ENCODE results near the gene IL37. TPM values are rescaled to one million over a fixed set of nuclear protein-coding genes. Genes with fewer than 3 reads are reported as not detected.
"Not testable (repeated sequence)": the region's sequence is repeated elsewhere in the genome, so short reads cannot be mapped to it uniquely, and the experiment has no call there.

IL37 gene
- total and polyA plus RNA-seq, 2 donors from 2014 or later, result not detected

GRCh38 chr2:112896909-112897623 is 13.9 kb upstream of the IL37 start:
- TF ChIP-seq CTCF (IDR thresholded peaks at IDR 0.05; ENCODE audit: borderline replicate concordance, extremely low read depth, insufficient read depth), result no peak
- intact Hi-C loops (cut with DNase I), result no loop called here
- Histone ChIP-seq H3K9ac (ENCODE audit: low read length in 3 of 3) (no peak overlapping the region), H3K27me3 (ENCODE audit: control insufficient read depth, insufficient read depth, low read length) (no peaks in the 10 kb centered on the region), H3K4me1 (ENCODE audit: control insufficient read depth in 2 of 3, insufficient read depth in 2 of 3, low read depth in 1 of 3, low read length in 3 of 3) (no peaks in the 10 kb centered on the region), H3K27ac (ENCODE audit: low read depth in 2 of 2, low read length in 2 of 2) (no peak overlapping the region), H3K36me3 (ENCODE audit: control insufficient read depth in 2 of 3, insufficient read depth in 3 of 3, low read length in 3 of 3) (no peaks in the 10 kb centered on the region), H3K9me3 (ENCODE audit: control insufficient read depth in 2 of 3, insufficient read depth in 1 of 3, low read length in 3 of 3) (peaks cover 0 to 1% (median 0%) of the 10 kb centered on the region in 3 donors), H3K4me3 (ENCODE audit: low read length in 3 of 3) (no peak overlapping the region)
- DNase-seq (no peak), FAIRE-seq (no peak)

GRCh38 chr2:112897624-112897978 is 13.4 kb upstream of the IL37 start:
- TF ChIP-seq CTCF (IDR thresholded peaks at IDR 0.05; ENCODE audit: borderline replicate concordance, extremely low read depth, insufficient read depth), result no peak
- no peaks in the 10 kb centered on the region for H3K36me3 ChIP-seq (ENCODE audit: control insufficient read depth in 2 of 3, insufficient read depth in 3 of 3, low read length in 3 of 3)
- no peaks in the 10 kb centered on the region for H3K27me3 ChIP-seq (ENCODE audit: control insufficient read depth, insufficient read depth, low read length)
- no peak overlapping the region for H3K27ac ChIP-seq (ENCODE audit: low read depth in 2 of 2, low read length in 2 of 2)
- H3K4me3 ChIP-seq (ENCODE audit: low read length in 3 of 3), result no peak overlapping the region
- H3K9ac ChIP-seq (ENCODE audit: low read length in 3 of 3), result no peak overlapping the region
- peaks cover 0 to 1% (median 0%) of the 10 kb centered on the region in 3 donors for H3K9me3 ChIP-seq (ENCODE audit: control insufficient read depth in 2 of 3, insufficient read depth in 1 of 3, low read length in 3 of 3)
- intact Hi-C loops (cut with DNase I), result no loop called here
- DNase-seq (no peak), FAIRE-seq (no peak)
- no peaks in the 10 kb centered on the region for H3K4me1 ChIP-seq (ENCODE audit: control insufficient read depth in 2 of 3, insufficient read depth in 2 of 3, low read depth in 1 of 3, low read length in 3 of 3)

DNA sequence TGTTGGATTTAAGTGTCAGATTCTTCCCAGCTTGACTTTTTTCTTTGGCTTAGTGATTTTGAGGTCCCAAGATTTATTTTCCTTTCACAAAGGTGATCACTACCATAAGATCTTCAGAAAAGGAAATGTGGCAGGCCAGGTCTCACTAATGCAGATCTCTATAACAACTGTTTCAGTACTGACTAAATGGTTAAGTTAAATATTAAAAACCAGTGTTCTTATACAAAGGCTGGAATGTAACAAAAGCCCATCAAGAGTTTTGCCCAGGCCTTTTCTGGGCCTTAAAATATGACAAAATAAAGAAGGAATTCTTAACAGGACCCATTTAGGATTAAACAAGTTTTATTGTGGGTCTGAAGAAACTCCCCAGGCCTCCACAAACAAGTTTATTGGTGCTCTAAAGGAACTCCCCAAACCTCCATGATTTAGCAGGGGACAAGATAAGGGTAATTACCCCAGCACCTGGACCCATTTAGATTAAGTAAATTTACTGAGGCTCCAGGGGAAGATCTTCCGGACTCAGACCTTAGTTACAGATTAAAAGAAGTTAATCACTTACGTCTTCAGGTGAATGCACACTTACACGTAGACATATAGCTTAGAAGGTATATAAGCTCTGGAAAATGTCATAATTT is 9.4 kb upstream of the IL37 start:
- FAIRE-seq, DNase-seq: not testable (repeated sequence)

DNA sequence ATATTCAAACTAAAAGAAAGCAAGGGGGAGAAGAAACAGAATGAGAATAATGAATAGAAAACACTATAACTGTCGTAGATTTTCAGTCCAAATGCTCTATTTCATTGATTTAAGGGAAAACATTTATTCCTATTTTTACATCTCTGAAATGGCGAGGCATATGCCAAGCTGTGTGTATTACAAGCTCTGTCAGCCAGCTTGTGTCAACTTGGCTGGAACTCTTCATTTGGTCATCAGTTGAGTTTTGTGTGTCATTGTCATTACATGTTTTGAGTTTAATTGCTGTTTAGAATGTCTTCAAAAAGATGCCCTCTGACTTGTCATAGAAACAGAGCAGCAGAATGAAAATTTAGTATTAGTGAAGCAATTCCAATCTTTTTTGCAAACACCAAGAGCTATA is 8.1 kb upstream of the IL37 start:
- no peak overlapping the region for H3K9ac ChIP-seq (ENCODE audit: low read length in 3 of 3)
- no peaks in the 10 kb centered on the region for H3K36me3 ChIP-seq (ENCODE audit: control insufficient read depth in 2 of 3, insufficient read depth in 3 of 3, low read length in 3 of 3)
- H3K4me3 ChIP-seq (ENCODE audit: low read length in 3 of 3), result no peak overlapping the region
- no peaks in the 10 kb centered on the region for H3K4me1 ChIP-seq (ENCODE audit: control insufficient read depth in 2 of 3, insufficient read depth in 2 of 3, low read depth in 1 of 3, low read length in 3 of 3)
- no peak for DNase-seq
- no peak for TF ChIP-seq CTCF (IDR thresholded peaks at IDR 0.05; ENCODE audit: borderline replicate concordance, extremely low read depth, insufficient read depth)
- intact Hi-C loops (cut with DNase I), result no loop called here
- H3K27ac ChIP-seq (ENCODE audit: low read depth in 2 of 2, low read length in 2 of 2), result no peak overlapping the region
- H3K9me3 ChIP-seq (ENCODE audit: control insufficient read depth in 2 of 3, insufficient read depth in 1 of 3, low read length in 3 of 3), result peaks cover 0 to 1% (median 0%) of the 10 kb centered on the region in 3 donors
- no peak for FAIRE-seq
- H3K27me3 ChIP-seq (ENCODE audit: control insufficient read depth, insufficient read depth, low read length), result no peaks in the 10 kb centered on the region

More for the DNA sequence above, 9.4 kb upstream of the IL37 start:
- H3K27me3 ChIP-seq (ENCODE audit: control insufficient read depth, insufficient read depth, low read length); H3K9ac ChIP-seq (ENCODE audit: low read length in 3 of 3); H3K36me3 ChIP-seq (ENCODE audit: control insufficient read depth in 2 of 3, insufficient read depth in 3 of 3, low read length in 3 of 3); H3K4me3 ChIP-seq (ENCODE audit: low read length in 3 of 3); H3K9me3 ChIP-seq (ENCODE audit: control insufficient read depth in 2 of 3, insufficient read depth in 1 of 3, low read length in 3 of 3); H3K4me1 ChIP-seq (ENCODE audit: control insufficient read depth in 2 of 3, insufficient read depth in 2 of 3, low read depth in 1 of 3, low read length in 3 of 3); intact Hi-C loops (cut with DNase I); H3K27ac ChIP-seq (ENCODE audit: low read depth in 2 of 2, low read length in 2 of 2): not testable (repeated sequence)
